Vagina (tissue), 2 donors: ENCODE results near the gene IZUMO4.

Experiments used
- CTCF ChIP-seq, 3 experiments: fragments of 450-650 bp in 2 of 3; fragments of 200-600 bp in 1 of 3; sonication (generic) in 1 of 3; IDR thresholded peaks; one replicate each; pipeline ENCODE4 v1.5.1; 2017 to 2019; ENCODE audit warnings: antibody characterized with exemption in 3 of 3, mild to moderate bottlenecking in 2 of 3, moderate library complexity in 2 of 3
- POLR2A ChIP-seq, 2 donors: fragments of 450-650 bp; IDR thresholded peaks; one replicate each; pipeline ENCODE4 v1.6.1; 2017; ENCODE audit warnings: antibody characterized with exemption in 2 of 2, mild to moderate bottlenecking in 2 of 2, moderate library complexity in 2 of 2
- POLR2AphosphoS5 ChIP-seq, 2 donors: sonication (generic); formaldehyde crosslinking; IDR thresholded peaks; one replicate each; pipeline ENCODE4 v1.9.0; 2017; ENCODE audit warnings: antibody characterized with exemption in 2 of 2, mild to moderate bottlenecking in 2 of 2, low read depth in 1 of 2; ENCODE audit not compliant: insufficient read depth in 1 of 2

GRCh38 chr19:2070986-2071673, 25.6 kb upstream of the IZUMO4 start:
- TF ChIP-seq CTCF (IDR thresholded peaks at IDR 0.05) (no peak), POLR2A (IDR thresholded peaks at IDR 0.05) (no peak), POLR2AphosphoS5 (IDR thresholded peaks at IDR 0.05; ENCODE audit: insufficient read depth in 1 of 2, low read depth in 1 of 2) (no peak)
